Panc1 (cell line): ENCODE results near the gene MAP7D3. TPM values are rescaled to one million over a fixed set of nuclear protein-coding genes. Genes with fewer than 3 reads are reported as not detected.

Source experiments
- ATAC-seq: fragments of 200-7000 bp; cut with Tn5 transposase; 2 replicates; pipeline ENCODE4 v1.9.1; 2020; ENCODE audit warnings: mild to moderate bottlenecking, moderate library complexity
- BruUV-seq: library from RNA; stranded (reverse); fragments of 400-500 nt; replicated peaks from 2 replicates; lab custom pipeline; 2021; lab: Mats Ljungman, UMichigan
- CTCF ChIA-PET: fragments of 300-600 bp; sonication (Branson Sonifier 250); formaldehyde crosslinking; loops from one replicate; lab custom pipeline; 2022; ENCODE audit warnings: antibody characterized with exemption; lab: Charles Lee
- POLR2A ChIA-PET: fragments of 300-600 bp; sonication (Branson Sonifier 250); formaldehyde crosslinking; loops from one replicate; lab custom pipeline; 2022; ENCODE audit warnings: antibody characterized with exemption; lab: Charles Lee
- DNase-seq: peaks from one replicate; pipeline ENCODE4 v3.0.0-alpha.2; 2010; ENCODE audit warnings: low read depth, low spot score
- H3K27ac ChIP-seq: 2 replicates; pipeline ENCODE4 v1.5.1; 2011; ENCODE audit warnings: mild to moderate bottlenecking, low read length, inconsistent platforms
- H3K27me3 ChIP-seq: fragments of 200-500 bp; sonication (Bioruptor generic); 2 replicates; pipeline ENCODE4 v1.6.0; 2014; ENCODE audit warnings: low read length, inconsistent platforms; ENCODE audit not compliant: control insufficient read depth, insufficient read depth
- H3K36me3 ChIP-seq: fragments of 200-500 bp; sonication (Bioruptor generic); 2 replicates; pipeline ENCODE4 v1.5.1; 2014; ENCODE audit warnings: inconsistent platforms, mild to moderate bottlenecking, low read length, moderate library complexity; ENCODE audit not compliant: control insufficient read depth, insufficient read depth
- H3K4me1 ChIP-seq: 2 replicates; pipeline ENCODE4 v1.5.1; 2011; ENCODE audit warnings: inconsistent platforms, mild to moderate bottlenecking, low read length, moderate library complexity; ENCODE audit not compliant: control insufficient read depth, insufficient read depth
- H3K4me3 ChIP-seq, 2 experiments: 2 replicates each; pipeline ENCODE4 v1.5.1; 2011 to 2012; ENCODE audit warnings: low read depth in 2 of 2, low read length in 2 of 2, mild to moderate bottlenecking in 2 of 2, inconsistent platforms in 1 of 2, moderate library complexity in 1 of 2
- H3K9me3 ChIP-seq: fragments of 200-500 bp; sonication (Bioruptor generic); 2 replicates; pipeline ENCODE4 v1.5.1; 2014; ENCODE audit warnings: low read depth, mild to moderate bottlenecking, inconsistent platforms, low read length, moderate library complexity; ENCODE audit not compliant: control insufficient read depth, insufficient read depth
- CTCF ChIP-seq: fragments of 450-650 bp; IDR thresholded peaks from 2 replicates; pipeline ENCODE4 v1.5.1; 2017; ENCODE audit warnings: mild to moderate bottlenecking
- POLR2AphosphoS5 ChIP-seq: IDR thresholded peaks from 2 replicates; pipeline ENCODE4 v1.6.1; 2012; ENCODE audit warnings: mild to moderate bottlenecking, low read depth, low read length, moderate library complexity
- REST ChIP-seq, 2 experiments: IDR thresholded peaks; 2 replicates each; pipeline ENCODE4 v1.6.1; 2011 to 2012; ENCODE audit warnings: low read depth in 2 of 2, control low read depth in 1 of 2, low read length in 1 of 2, mild to moderate bottlenecking in 1 of 2, moderate library complexity in 1 of 2; ENCODE audit not compliant: insufficient read depth in 1 of 2
- SIN3A ChIP-seq: IDR thresholded peaks from 2 replicates; pipeline ENCODE4 v1.6.1; 2012; ENCODE audit warnings: low read depth, mild to moderate bottlenecking, low read length, moderate library complexity, borderline replicate concordance; ENCODE audit not compliant: insufficient read depth
- TCF7L2 ChIP-seq: IDR thresholded peaks from 2 replicates; pipeline ENCODE4 v1.6.1; 2011; ENCODE audit warnings: mild to moderate bottlenecking, low read depth, low read length, inconsistent platforms
- in situ Hi-C: cut with HindIII; loops from 2 replicates; pipeline ENCODE4 v1.10.0; 2016; ENCODE audit warnings: low sequenced_read_pairs, low pct_unique_long_range_greater_than_20kb
- intact Hi-C: fragments of 100-400 bp; cut with micrococcal nuclease; formaldehyde crosslinking; loops from one replicate; pipeline ENCODE4 v1.10.0; 2022; ENCODE audit not compliant: unreplicated experiment
- total RNA-seq: library from RNA; stranded (reverse); gene quantifications from one replicate; pipeline ENCODE4 v1.2.1, GENCODE V29; 2021; ENCODE audit not compliant: unreplicated experiment

Gene MAP7D3
- total RNA-seq, 1 experiment from 2014 or later = 23.3 TPM

DNA sequence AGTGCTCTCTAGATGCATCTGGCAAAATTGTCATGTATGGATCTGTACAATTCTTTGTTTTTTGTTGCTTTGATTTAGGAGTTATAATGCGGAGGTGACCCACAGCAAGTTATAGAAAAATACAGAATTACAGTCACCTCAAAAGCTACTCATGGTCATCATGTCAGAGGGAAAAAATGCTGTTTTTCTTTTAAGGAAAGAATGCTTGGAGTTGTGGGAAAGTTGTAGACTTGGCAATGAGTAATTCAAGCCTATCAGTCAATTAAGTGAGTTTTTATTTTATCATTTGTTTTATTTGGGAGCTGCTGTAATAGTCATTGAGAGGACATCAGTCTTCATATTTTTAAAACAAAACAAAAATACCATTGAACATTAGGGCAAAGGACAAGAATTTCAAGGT is 87.5 kb downstream of the MAP7D3 start:
- H3K4me1 ChIP-seq = peaks cover 3% of the 10 kb centered on the region; the same call in 1 of the 2 replicates
- H3K27me3 ChIP-seq = no peaks in the 10 kb centered on the region
- ATAC-seq = no peak
- no peaks in the 10 kb centered on the region for H3K9me3 ChIP-seq
- CTCF ChIA-PET = interaction anchor here (0.6 to 3.4 kb wide), 2 partner anchors 128 to 135 kb away, joined by 3 to 48 read pairs; no protein-coding TSS in a partner anchor
- DNase-seq = no peak
- H3K36me3 ChIP-seq = no peaks in the 10 kb centered on the region
- TF ChIP-seq POLR2AphosphoS5 = no peak
- no peak for TF ChIP-seq TCF7L2
- no peak for TF ChIP-seq SIN3A
- no peak for TF ChIP-seq REST (IDR thresholded peaks at IDR 0.05; ENCODE audit: insufficient read depth in 1 of 2, low read depth in 2 of 2, low read length in 1 of 2)
- no peak for TF ChIP-seq CTCF
- POLR2A ChIA-PET = interaction anchor here (0.5 kb wide), 1 partner anchor 58 kb away, joined by 3 read pairs; no protein-coding TSS in a partner anchor
- in situ Hi-C loops = no loop called here
- intact Hi-C loops = no loop called here
- BruUV-seq = no TSS peak
- H3K4me3 ChIP-seq = no peak overlapping the region
- no peak overlapping the region for H3K27ac ChIP-seq

Other genes with a start within 250 kb of the MAP7D3 start
- 67.9 TPM for gene FHL1, start 103.9 kb downstream of the MAP7D3 start, total RNA-seq
- not detected for gene ADGRG4, start 49.6 kb upstream of the MAP7D3 start, total RNA-seq
- gene BRS3, start 236.5 kb upstream of the MAP7D3 start, total RNA-seq = not detected
- gene HTATSF1, start 246.2 kb upstream of the MAP7D3 start, total RNA-seq = 76.0 TPM